Neural cell (in vitro differentiated cells): ENCODE measurements around the gene UBL4B. TPM values are rescaled to one million over a fixed set of nuclear protein-coding genes. Genes with fewer than 3 reads are reported as not detected.

Experiments
- H2AFZ ChIP-seq: fragments of 200-600, 300-800 bp; sonication (generic), shearing (Covaris generic); 2 replicates; pipeline ENCODE4 v1.6.0; 2014; ENCODE audit warnings: low read depth, mild to moderate bottlenecking, antibody characterized with exemption, low read length, moderate library complexity
- H3F3A ChIP-seq: fragments of 200-600 bp; shearing (Covaris generic); 2 replicates; pipeline ENCODE4 v1.6.1; 2016; ENCODE audit warnings: mild to moderate bottlenecking, moderate library complexity, mixed read lengths, antibody characterized with exemption, low read length; ENCODE audit not compliant: insufficient read depth, poor library complexity, severe bottlenecking
- H3K27ac ChIP-seq: fragments of 200-600, 300-800 bp; sonication (generic), shearing (Covaris generic); 2 replicates; pipeline ENCODE4 v1.5.1; 2014; ENCODE audit warnings: mild to moderate bottlenecking, low read length, moderate library complexity
- H3K27me3 ChIP-seq: fragments of 300-800, 200-600 bp; sonication (generic), shearing (Covaris generic); 2 replicates; pipeline ENCODE4 v1.6.0; 2014; ENCODE audit warnings: mild to moderate bottlenecking, low read depth, low read length, moderate library complexity; ENCODE audit not compliant: insufficient read depth
- H3K36me3 ChIP-seq: fragments of 300-800, 200-600 bp; sonication (generic), shearing (Covaris generic); 2 replicates; pipeline ENCODE4 v1.5.1; 2014; ENCODE audit warnings: mild to moderate bottlenecking, antibody characterized with exemption, low read length, moderate library complexity; ENCODE audit not compliant: insufficient read depth
- H3K4me2 ChIP-seq: fragments of 300-800, 200-600 bp; sonication (generic), shearing (Covaris generic); 2 replicates; pipeline ENCODE4 v1.6.0; 2014; ENCODE audit warnings: mild to moderate bottlenecking, low read length
- H3K4me3 ChIP-seq: fragments of 300-800, 200-600 bp; sonication (generic), shearing (Covaris generic); 2 replicates; pipeline ENCODE4 v1.5.1; 2014; ENCODE audit warnings: mild to moderate bottlenecking, low read length, moderate library complexity
- H3K79me2 ChIP-seq: fragments of 200-600 bp; shearing (Covaris generic); replicated peaks from 2 replicates; pipeline ENCODE4 v1.6.0; 2014; ENCODE audit warnings: mild to moderate bottlenecking, low read length, moderate library complexity; ENCODE audit not compliant: insufficient read depth
- H3K9ac ChIP-seq: fragments of 300-800, 200-600 bp; sonication (generic), shearing (Covaris generic); 2 replicates; pipeline ENCODE4 v1.6.1; 2016; ENCODE audit warnings: mild to moderate bottlenecking, low read length, mixed read lengths
- H3K9me2 ChIP-seq: fragments of 200-600 bp; shearing (Covaris generic); 2 replicates; pipeline ENCODE4 v1.6.1; 2016; ENCODE audit warnings: mild to moderate bottlenecking, low read length, mixed read lengths; ENCODE audit not compliant: insufficient read depth
- H3K9me3 ChIP-seq: fragments of 200-600, 300-800 bp; sonication (generic), shearing (Covaris generic); 2 replicates; pipeline ENCODE4 v1.6.1; 2016; ENCODE audit warnings: mild to moderate bottlenecking, mixed run types, low read length, moderate library complexity, mixed read lengths
- H4K20me1 ChIP-seq: fragments of 200-600 bp; shearing (Covaris generic); 2 replicates; pipeline ENCODE4 v1.6.1; 2016; ENCODE audit warnings: mild to moderate bottlenecking, mixed run types; ENCODE audit not compliant: insufficient read depth
- EP300 ChIP-seq: fragments of 450-650 bp; conservative IDR thresholded peaks from 2 replicates; pipeline ENCODE4 v1.6.1; 2014; ENCODE audit warnings: antibody characterized with exemption, mild to moderate bottlenecking, moderate library complexity; ENCODE audit not compliant: poor library complexity, severe bottlenecking
- EZH2 ChIP-seq: fragments of 200-600, 300-800 bp; shearing (Covaris generic), sonication (generic); IDR thresholded peaks from 2 replicates; pipeline ENCODE4 v1.6.1; 2014; ENCODE audit warnings: antibody characterized with exemption, low read length, borderline replicate concordance, mild to moderate bottlenecking; ENCODE audit not compliant: insufficient read depth, poor library complexity, severe bottlenecking
- MXI1 ChIP-seq: fragments of 450-650 bp; conservative IDR thresholded peaks from 2 replicates; pipeline ENCODE4 v1.6.1; 2014; ENCODE audit warnings: antibody characterized with exemption, mild to moderate bottlenecking; ENCODE audit not compliant: poor library complexity, severe bottlenecking
- POLR2AphosphoS5 ChIP-seq: IDR thresholded peaks from 2 replicates; pipeline ENCODE4 v1.6.1; 2012
- RAD21 ChIP-seq: fragments of 450-650 bp; conservative IDR thresholded peaks from 2 replicates; pipeline ENCODE4 v1.6.1; 2014; ENCODE audit warnings: antibody characterized with exemption, mild to moderate bottlenecking, moderate library complexity
- REST ChIP-seq: IDR thresholded peaks from 2 replicates; pipeline ENCODE4 v1.6.1; 2012; ENCODE audit warnings: borderline replicate concordance
- SMC3 ChIP-seq: fragments of 450-650 bp; conservative IDR thresholded peaks from 2 replicates; pipeline ENCODE4 v1.6.1; 2014; ENCODE audit warnings: antibody characterized with exemption, mild to moderate bottlenecking, moderate library complexity; ENCODE audit not compliant: poor library complexity
- TAF1 ChIP-seq: IDR thresholded peaks from 2 replicates; pipeline ENCODE4 v1.6.1; 2012; ENCODE audit warnings: low read depth
- polyA plus RNA-seq: library from polyadenylated mRNA; depleted of rRNA; stranded (reverse); fragments of >200 nt; gene quantifications from 2 replicates; pipeline ENCODE4 v1.2.3, GENCODE V29; 2014
- TF ChIP-seq, protein P1 (sequence below): fragments of 450-650 bp; IDR thresholded peaks from 2 replicates; pipeline ENCODE4 v1.5.1; 2014; ENCODE audit warnings: antibody characterized with exemption, mild to moderate bottlenecking, moderate library complexity; ENCODE audit not compliant: poor library complexity, severe bottlenecking

Gene UBL4B
- polyA plus RNA-seq, 1 donor from 2014 or later, result not detected

GRCh38 chr1:110088739-110089316 is 23.4 kb upstream of the UBL4B start:
- TF ChIP-seq EZH2 (no peak), TAF1 (no peak), EP300 (no peak), RAD21 (no peak), SMC3 (no peak), POLR2AphosphoS5 (no peak), REST (no peak), MXI1 (no peak)
- TF ChIP-seq, protein P1, sequence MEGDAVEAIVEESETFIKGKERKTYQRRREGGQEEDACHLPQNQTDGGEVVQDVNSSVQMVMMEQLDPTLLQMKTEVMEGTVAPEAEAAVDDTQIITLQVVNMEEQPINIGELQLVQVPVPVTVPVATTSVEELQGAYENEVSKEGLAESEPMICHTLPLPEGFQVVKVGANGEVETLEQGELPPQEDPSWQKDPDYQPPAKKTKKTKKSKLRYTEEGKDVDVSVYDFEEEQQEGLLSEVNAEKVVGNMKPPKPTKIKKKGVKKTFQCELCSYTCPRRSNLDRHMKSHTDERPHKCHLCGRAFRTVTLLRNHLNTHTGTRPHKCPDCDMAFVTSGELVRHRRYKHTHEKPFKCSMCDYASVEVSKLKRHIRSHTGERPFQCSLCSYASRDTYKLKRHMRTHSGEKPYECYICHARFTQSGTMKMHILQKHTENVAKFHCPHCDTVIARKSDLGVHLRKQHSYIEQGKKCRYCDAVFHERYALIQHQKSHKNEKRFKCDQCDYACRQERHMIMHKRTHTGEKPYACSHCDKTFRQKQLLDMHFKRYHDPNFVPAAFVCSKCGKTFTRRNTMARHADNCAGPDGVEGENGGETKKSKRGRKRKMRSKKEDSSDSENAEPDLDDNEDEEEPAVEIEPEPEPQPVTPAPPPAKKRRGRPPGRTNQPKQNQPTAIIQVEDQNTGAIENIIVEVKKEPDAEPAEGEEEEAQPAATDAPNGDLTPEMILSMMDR, result no peak
- no peak overlapping the region for H3K27ac ChIP-seq
- H2AFZ ChIP-seq, result no peak overlapping the region
- no peaks in the 10 kb centered on the region for H4K20me1 ChIP-seq
- no peaks in the 10 kb centered on the region for H3K36me3 ChIP-seq
- no peaks in the 10 kb centered on the region for H3F3A ChIP-seq
- no peaks in the 10 kb centered on the region for H3K79me2 ChIP-seq
- no peaks in the 10 kb centered on the region for H3K9me2 ChIP-seq
- no peaks in the 10 kb centered on the region for H3K9me3 ChIP-seq
- H3K27me3 ChIP-seq, result peaks cover 42% of the 10 kb centered on the region
- no peak overlapping the region for H3K4me3 ChIP-seq
- H3K9ac ChIP-seq, result no peak overlapping the region
- no peak overlapping the region for H3K4me2 ChIP-seq

GRCh38 chr1:110089561-110090275 is 22.5 kb upstream of the UBL4B start:
- H3K4me2 ChIP-seq, result no peak overlapping the region
- no peaks in the 10 kb centered on the region for H3K36me3 ChIP-seq
- H3F3A ChIP-seq, result no peaks in the 10 kb centered on the region
- no peak overlapping the region for H3K9ac ChIP-seq
- H3K27ac ChIP-seq, result no peak overlapping the region
- TF ChIP-seq TAF1 (no peak), EP300 (no peak), MXI1 (no peak), SMC3 (no peak), EZH2 (no peak), REST (no peak), POLR2AphosphoS5 (no peak), RAD21 (no peak)
- TF ChIP-seq, protein P1, result no peak
- no peaks in the 10 kb centered on the region for H3K9me3 ChIP-seq
- no peak overlapping the region for H2AFZ ChIP-seq
- no peaks in the 10 kb centered on the region for H3K79me2 ChIP-seq
- H4K20me1 ChIP-seq, result no peaks in the 10 kb centered on the region
- H3K9me2 ChIP-seq, result no peaks in the 10 kb centered on the region
- H3K27me3 ChIP-seq, result peaks cover 33% of the 10 kb centered on the region
- H3K4me3 ChIP-seq, result no peak overlapping the region
